Measurements from ENCODE around the gene KCNQ5. TPM values are rescaled to one million over a fixed set of nuclear protein-coding genes. Genes with fewer than 3 reads are reported as not detected.

Gene KCNQ5
- total RNA-seq, 2 experiments from 2014 or later, result 10.0 to 11.8 TPM

DNA sequence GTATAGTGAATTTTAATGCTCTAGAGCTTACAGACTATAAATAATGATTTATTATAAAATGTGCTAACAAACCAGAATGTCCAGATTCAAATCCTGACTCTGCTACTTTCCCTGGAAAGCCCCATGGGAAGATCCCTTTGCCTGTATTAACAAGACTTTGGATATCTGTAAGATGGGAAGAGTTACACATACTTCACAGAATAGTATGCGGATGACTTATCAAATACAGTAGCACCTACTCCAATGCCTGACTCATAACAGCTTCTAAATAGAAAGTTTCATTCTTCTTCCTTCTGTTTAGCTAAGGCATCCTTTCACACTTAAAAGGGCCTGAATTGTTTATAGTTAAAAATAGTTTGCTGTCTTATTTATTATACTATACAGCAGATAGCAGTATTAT, 166.3 kb downstream of the KCNQ5 start:
- Mint-ChIP-seq H3K4me1 (ENCODE audit: low read depth) (peaks cover 2% of the 10 kb centered on the region), H3K27ac (no peak overlapping the region), H3K4me3 (no peak overlapping the region), H3K27me3 (ENCODE audit: low read depth) (no peaks in the 10 kb centered on the region), H3K9me3 (ENCODE audit: insufficient read depth) (no peaks in the 10 kb centered on the region), H3K36me3 (ENCODE audit: low read depth) (no peaks in the 10 kb centered on the region)
- DNase-seq (no peak), ATAC-seq (no peak)
- POLR2A ChIA-PET, result no interaction called here
- CTCF ChIA-PET, result no interaction called here

DNA sequence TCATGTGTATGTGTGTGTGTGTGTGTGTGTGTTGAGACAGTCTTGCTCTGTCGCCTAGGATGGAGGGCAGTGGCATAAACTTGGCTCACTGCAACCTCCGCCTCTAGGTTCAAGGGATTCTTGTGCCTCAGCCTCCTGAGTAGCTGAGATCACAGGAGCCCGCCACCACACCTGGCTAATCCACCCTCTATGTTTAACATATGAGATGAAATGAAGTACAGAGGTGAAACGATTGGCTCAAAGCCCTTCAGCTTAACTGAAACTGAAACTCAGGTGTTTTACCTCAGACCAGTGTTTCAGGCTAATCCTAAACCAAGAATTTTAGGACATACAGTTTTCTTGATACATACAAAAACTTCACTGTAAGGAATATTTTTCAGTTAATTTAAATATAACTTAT, 167.3 kb downstream of the KCNQ5 start:
- Mint-ChIP-seq H3K4me3 (no peak overlapping the region), H3K9me3 (ENCODE audit: insufficient read depth) (no peaks in the 10 kb centered on the region), H3K36me3 (ENCODE audit: low read depth) (no peaks in the 10 kb centered on the region), H3K27ac (no peak overlapping the region), H3K27me3 (ENCODE audit: low read depth) (no peaks in the 10 kb centered on the region), H3K4me1 (ENCODE audit: low read depth) (peaks cover 2% of the 10 kb centered on the region)
- CTCF ChIA-PET, result no interaction called here
- DNase-seq (no peak), ATAC-seq (no peak)
- POLR2A ChIA-PET, result no interaction called here

DNA sequence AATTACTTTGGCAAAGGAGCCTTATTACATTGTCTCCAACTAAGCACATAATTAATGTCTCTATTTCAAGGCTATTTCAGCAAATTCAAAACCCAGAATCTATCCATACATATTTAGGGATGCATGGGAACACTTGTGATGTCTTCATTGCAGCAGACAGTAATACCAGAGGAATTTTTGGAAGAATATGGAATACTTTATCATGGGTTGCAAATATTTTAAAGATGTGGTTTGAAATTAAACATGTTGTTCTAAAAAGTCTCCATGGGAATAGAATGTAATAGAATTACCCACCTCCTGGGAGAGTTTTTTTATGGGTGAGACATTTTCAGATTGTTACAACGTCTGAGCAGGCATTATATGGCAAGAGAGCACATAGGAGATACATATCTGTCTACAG, 170.8 kb downstream of the KCNQ5 start:
- no peak overlapping the region for H3K4me3 Mint-ChIP-seq

DNA sequence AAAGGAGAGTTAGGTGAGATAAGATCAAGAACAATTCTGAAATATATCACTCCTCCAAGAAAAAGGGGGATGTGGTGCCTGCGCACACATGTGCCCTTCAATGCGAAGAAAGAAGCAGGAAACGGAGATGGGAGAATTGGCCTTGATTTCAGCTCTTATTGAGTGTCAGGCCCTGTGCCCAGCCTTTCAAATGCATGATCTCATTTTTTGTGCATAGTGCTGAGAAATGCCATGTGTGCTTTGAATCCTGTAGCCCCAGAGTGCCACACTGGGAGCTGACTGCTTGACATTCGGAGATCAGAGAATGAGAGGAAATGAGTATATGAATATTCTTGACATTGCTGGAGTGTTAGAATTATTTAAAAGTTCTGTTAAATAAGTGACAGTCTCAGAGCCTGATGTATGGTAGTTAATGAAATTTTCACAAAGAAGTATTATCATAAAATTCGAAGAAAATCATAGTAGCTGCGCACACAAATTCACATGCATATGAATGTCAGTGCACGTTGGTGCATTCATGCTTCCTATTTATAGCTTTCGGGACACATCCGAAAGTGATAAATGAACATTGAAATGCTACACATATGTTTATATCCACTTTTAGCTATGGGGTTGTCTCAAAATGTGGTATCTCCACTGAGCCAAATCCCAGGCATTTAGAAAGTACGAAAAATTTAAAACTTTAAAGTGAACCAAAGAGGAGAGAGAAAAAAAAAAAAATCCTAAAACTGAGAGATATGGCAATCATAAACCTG, 172.0 kb downstream of the KCNQ5 start:
- Mint-ChIP-seq H3K4me3 (no peak overlapping the region), H3K9me3 (ENCODE audit: insufficient read depth) (no peaks in the 10 kb centered on the region), H3K36me3 (ENCODE audit: low read depth) (no peaks in the 10 kb centered on the region), H3K4me1 (ENCODE audit: low read depth) (peaks cover 2% of the 10 kb centered on the region), H3K27me3 (ENCODE audit: low read depth) (no peaks in the 10 kb centered on the region), H3K27ac (no peak overlapping the region)
- DNase-seq (no peak), ATAC-seq (no peak)
- CTCF ChIA-PET, result no interaction called here
- POLR2A ChIA-PET, result no interaction called here

More for the DNA sequence above, 170.8 kb downstream of the KCNQ5 start:
- ChIA-PET POLR2A (no interaction called here), CTCF (no interaction called here)
- DNase-seq (no peak), ATAC-seq (no peak)
- H3K36me3 Mint-ChIP-seq (ENCODE audit: low read depth), result no peaks in the 10 kb centered on the region
- peaks cover 2% of the 10 kb centered on the region for H3K4me1 Mint-ChIP-seq (ENCODE audit: low read depth)
- H3K9me3 Mint-ChIP-seq (ENCODE audit: insufficient read depth), result no peaks in the 10 kb centered on the region
- no peaks in the 10 kb centered on the region for H3K27me3 Mint-ChIP-seq (ENCODE audit: low read depth)
- no peak overlapping the region for H3K27ac Mint-ChIP-seq

DNA sequence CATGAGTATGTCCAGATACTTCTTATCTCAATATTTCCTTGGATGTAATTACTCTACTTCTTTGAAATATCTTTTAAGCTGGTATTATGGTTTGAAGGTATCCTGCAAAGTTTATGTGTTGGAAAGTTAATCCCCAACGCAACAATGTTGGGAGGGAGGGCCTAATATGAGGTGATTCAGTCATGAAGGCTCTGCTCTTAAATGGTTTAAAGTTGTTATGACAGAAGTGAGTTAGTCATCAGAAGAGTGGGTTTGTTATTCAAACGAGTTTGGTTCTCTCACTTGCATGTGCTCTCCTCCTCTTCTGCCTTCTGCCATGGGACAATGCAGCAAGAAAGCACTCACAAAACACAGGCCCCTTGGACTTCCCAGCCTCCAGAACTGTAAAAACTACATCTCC, 176.3 kb downstream of the KCNQ5 start:
- peaks cover 3% of the 10 kb centered on the region for H3K9me3 Mint-ChIP-seq (ENCODE audit: insufficient read depth)
- DNase-seq, result no peak
- no peaks in the 10 kb centered on the region for H3K4me1 Mint-ChIP-seq (ENCODE audit: low read depth)
- CTCF ChIA-PET, result no interaction called here
- POLR2A ChIA-PET, result no interaction called here
- H3K27me3 Mint-ChIP-seq (ENCODE audit: low read depth), result no peaks in the 10 kb centered on the region
- no peak overlapping the region for H3K27ac Mint-ChIP-seq
- ATAC-seq, result no peak
- no peak overlapping the region for H3K4me3 Mint-ChIP-seq
- H3K36me3 Mint-ChIP-seq (ENCODE audit: low read depth), result peaks cover 2% of the 10 kb centered on the region

DNA sequence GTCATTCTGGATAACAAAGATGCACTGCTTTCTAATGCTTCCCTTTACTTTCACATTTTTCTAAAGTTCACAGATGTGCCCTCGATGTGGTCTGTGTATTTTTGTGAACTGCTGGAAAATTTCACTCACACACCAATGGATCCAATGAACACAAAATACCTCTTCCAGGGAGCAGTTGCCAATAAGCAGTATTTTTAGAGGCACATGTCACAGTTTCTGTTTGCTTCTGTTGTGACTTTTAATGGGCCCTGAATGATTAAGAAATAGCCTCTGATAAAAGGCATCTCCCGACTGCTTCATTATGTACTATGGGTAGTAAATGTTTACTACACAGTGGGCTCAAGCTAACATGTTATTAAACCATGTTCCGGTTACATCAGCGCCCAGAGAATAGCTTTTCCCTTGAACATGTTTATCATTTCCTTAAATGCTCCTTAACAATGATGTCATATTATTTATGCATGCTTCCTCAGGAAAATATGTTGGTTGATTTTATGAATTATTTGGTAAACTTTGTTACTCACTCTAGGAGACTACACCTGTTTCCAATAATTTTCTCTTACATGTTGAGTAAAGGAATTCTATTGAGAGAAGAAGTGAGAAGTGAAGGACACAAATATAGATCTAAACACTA, 188.0 kb downstream of the KCNQ5 start:
- H3K4me1 Mint-ChIP-seq (ENCODE audit: low read depth), result no peaks in the 10 kb centered on the region
- DNase-seq, result no peak
- ChIA-PET POLR2A (no interaction called here), CTCF (no interaction called here)
- no peaks in the 10 kb centered on the region for H3K27me3 Mint-ChIP-seq (ENCODE audit: low read depth)
- H3K4me3 Mint-ChIP-seq, result no peak overlapping the region
- H3K36me3 Mint-ChIP-seq (ENCODE audit: low read depth), result peaks cover 3% of the 10 kb centered on the region
- no peak overlapping the region for H3K27ac Mint-ChIP-seq
- ATAC-seq, result no peak
- no peaks in the 10 kb centered on the region for H3K9me3 Mint-ChIP-seq (ENCODE audit: insufficient read depth)

DNA sequence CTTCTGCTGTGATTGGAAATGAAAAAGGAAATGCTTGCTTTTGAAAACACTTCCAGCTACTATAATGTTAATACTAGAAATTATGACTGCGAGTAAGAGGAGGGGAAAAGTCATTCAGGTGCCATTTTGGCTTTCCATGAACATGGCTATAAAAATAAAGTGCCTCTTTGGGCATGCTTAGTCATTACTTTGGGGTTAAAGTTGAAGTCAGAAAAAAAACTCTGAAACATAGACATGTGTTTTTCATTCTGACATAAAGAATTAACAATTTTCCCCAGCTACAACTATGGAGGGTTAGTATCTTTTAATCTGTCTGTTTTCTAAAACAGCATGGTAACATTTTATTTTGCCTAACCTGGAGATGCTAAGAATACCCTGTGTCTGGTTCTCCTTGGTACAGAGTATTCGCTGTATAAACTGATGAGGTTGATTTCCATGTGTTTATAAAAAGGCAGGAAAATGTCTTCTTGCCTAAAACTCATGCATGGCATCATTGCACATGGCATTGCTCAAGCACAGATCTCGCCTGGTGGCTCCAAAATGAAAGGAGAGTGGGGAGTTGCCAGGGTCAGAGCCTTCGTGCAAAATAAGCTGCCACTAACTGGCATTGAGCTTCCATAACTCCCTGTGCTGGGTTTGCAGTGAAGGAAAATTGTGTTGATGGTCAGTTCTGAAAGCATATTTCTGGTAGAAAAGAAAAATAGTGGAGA, 188.9 kb downstream of the KCNQ5 start:
- Mint-ChIP-seq H3K27ac (no peak overlapping the region), H3K27me3 (ENCODE audit: low read depth) (no peaks in the 10 kb centered on the region), H3K9me3 (ENCODE audit: insufficient read depth) (no peaks in the 10 kb centered on the region), H3K4me3 (no peak overlapping the region), H3K4me1 (ENCODE audit: low read depth) (no peaks in the 10 kb centered on the region), H3K36me3 (ENCODE audit: low read depth) (peaks cover 3% of the 10 kb centered on the region)
- DNase-seq, result no peak
- ATAC-seq, result no peak
- POLR2A ChIA-PET, result no interaction called here
- CTCF ChIA-PET, result no interaction called here

DNA sequence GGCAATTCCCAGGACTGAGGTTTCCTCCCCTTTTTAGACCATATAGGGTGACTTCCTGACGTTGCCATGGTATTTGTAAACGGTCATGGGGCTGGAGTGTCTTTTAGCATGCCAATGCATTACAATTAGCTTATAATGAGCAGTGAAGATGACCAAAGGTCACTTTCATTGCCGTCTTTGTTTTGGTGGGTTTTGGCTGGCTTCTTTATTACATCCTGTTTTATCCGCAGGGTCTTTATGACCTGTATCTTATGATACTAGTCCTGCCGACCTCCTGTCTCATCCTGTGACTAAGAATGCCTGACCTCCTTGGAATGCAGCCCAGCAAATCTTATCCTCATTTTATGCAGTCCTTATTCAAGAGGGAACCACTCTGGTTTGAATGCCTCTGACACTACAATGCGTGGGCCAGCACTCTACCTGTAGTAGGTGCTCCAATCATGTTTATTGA, 190.1 kb downstream of the KCNQ5 start:
- ChIA-PET POLR2A (no interaction called here), CTCF (no interaction called here)
- no peaks in the 10 kb centered on the region for H3K4me1 Mint-ChIP-seq (ENCODE audit: low read depth)
- ATAC-seq (no peak), DNase-seq (no peak)
- H3K9me3 Mint-ChIP-seq (ENCODE audit: insufficient read depth), result no peaks in the 10 kb centered on the region
- H3K4me3 Mint-ChIP-seq, result no peak overlapping the region
- H3K27ac Mint-ChIP-seq, result no peak overlapping the region
- no peaks in the 10 kb centered on the region for H3K27me3 Mint-ChIP-seq (ENCODE audit: low read depth)
- no peaks in the 10 kb centered on the region for H3K36me3 Mint-ChIP-seq (ENCODE audit: low read depth)

DNA sequence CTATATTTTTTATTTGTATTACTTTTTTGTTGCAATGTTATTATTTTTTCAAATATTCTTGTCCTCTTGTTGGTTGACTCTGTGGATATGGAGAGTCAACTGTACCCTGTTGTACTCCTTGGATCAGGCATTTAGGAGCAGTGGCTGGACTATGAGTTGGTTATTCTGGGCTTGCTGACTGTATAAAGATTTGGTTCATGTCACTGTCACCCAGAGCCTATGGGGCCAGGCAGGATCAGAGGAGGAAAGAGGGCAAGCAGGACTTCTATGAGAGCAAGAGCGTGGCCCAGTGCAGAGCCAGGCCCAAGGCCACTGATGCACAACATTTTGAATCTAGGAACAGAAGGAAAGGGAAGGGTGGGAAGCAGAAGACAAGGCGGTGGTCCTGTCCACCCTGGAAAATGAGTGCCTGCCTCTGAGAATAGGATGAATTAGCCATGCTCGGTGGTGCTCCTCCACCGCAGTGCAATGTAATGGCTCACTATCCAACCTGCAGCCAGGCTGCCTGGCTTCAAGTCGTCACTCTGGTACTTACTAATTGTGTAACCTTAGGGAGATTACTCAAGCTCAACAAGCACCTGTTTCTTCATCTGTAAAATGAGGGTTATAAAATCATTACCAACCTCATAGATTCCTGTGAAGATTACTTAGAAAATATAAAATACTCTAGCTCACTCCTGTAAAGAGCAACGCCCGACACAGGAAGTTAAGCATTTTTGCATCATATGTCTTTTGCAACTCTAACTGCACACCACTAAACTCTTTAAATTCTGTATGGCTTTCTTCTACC, 192.1 kb downstream of the KCNQ5 start:
- no peaks in the 10 kb centered on the region for H3K36me3 Mint-ChIP-seq (ENCODE audit: low read depth)
- no peaks in the 10 kb centered on the region for H3K4me1 Mint-ChIP-seq (ENCODE audit: low read depth)
- ATAC-seq (no peak), DNase-seq (no peak)
- no peaks in the 10 kb centered on the region for H3K27me3 Mint-ChIP-seq (ENCODE audit: low read depth)
- no peak overlapping the region for H3K4me3 Mint-ChIP-seq
- ChIA-PET CTCF (no interaction called here), POLR2A (no interaction called here)
- H3K9me3 Mint-ChIP-seq (ENCODE audit: insufficient read depth), result no peaks in the 10 kb centered on the region
- peak overlapping the region; percentile 10 for H3K27ac Mint-ChIP-seq

DNA sequence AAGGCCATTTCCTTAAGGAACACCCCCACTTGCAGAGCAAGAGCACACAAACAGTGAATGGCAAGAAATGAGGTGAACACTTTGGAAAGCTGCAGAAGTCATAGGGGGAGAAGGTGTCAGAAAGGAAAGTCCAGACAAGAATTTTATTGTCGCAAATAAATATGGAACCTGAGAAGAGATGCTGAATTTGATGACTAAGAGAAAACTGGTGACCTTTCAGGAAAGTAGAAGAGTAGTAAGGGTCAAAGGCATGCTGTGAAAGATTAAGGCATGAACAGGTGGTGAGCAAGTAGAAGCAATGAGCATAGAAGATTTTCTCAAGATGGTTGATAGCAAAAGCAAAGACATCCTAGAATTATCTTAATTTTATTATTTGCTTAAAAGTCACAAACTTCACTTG, 194.2 kb downstream of the KCNQ5 start:
- CTCF ChIA-PET, result no interaction called here
- Mint-ChIP-seq H3K4me1 (ENCODE audit: low read depth) (no peaks in the 10 kb centered on the region), H3K27me3 (ENCODE audit: low read depth) (no peaks in the 10 kb centered on the region), H3K9me3 (ENCODE audit: insufficient read depth) (no peaks in the 10 kb centered on the region), H3K4me3 (no peak overlapping the region), H3K27ac (no peak overlapping the region), H3K36me3 (ENCODE audit: low read depth) (no peaks in the 10 kb centered on the region)
- ATAC-seq, result no peak
- DNase-seq, result no peak
- POLR2A ChIA-PET, result no interaction called here

DNA sequence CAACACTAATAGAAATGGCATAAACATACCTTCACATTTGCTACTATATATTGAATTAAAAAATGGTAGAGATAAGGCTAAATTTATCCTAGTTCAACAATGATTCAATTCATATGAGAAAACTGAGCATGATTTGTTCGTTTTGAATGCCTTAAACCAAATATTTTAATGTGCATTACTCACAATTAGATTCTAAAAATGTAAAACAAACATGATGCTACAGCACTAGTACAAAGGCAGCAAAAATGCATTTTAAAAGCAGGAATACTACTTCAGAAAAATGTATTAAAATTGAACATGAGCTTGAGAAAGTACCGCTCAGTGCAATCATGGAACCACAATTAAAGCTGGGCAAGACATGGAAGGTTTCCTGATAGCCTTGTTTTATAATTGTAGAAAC, 195.3 kb downstream of the KCNQ5 start:
- no peak overlapping the region for H3K27ac Mint-ChIP-seq
- no peak overlapping the region for H3K4me3 Mint-ChIP-seq
- H3K4me1 Mint-ChIP-seq (ENCODE audit: low read depth), result no peaks in the 10 kb centered on the region
- no peaks in the 10 kb centered on the region for H3K36me3 Mint-ChIP-seq (ENCODE audit: low read depth)
- H3K27me3 Mint-ChIP-seq (ENCODE audit: low read depth), result no peaks in the 10 kb centered on the region
- ChIA-PET POLR2A (no interaction called here), CTCF (no interaction called here)
- H3K9me3 Mint-ChIP-seq (ENCODE audit: insufficient read depth), result no peaks in the 10 kb centered on the region
- no peak for ATAC-seq
- DNase-seq, result no peak

DNA sequence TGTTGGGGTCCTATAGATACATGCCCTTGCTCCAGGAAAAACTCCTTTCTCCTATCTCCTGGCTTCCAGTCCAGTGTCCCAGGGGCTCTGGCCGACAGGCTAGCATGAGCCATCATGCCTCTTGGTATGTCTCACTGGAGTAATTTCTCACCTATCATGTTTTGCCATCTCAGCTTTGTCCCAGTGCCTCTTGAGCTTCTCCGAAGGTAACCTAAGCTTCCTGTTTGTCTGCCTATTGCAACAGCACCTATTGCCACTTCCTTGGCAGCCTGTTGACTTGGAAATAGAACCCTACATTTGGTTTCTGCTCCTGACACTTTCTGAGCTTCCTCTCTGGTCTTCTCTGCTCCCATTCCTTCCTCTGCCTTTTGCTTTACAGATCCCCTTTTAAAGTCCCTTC, 197.7 kb downstream of the KCNQ5 start:
- POLR2A ChIA-PET, result no interaction called here
- H3K4me3 Mint-ChIP-seq, result no peak overlapping the region
- no peak overlapping the region for H3K27ac Mint-ChIP-seq
- no peaks in the 10 kb centered on the region for H3K9me3 Mint-ChIP-seq (ENCODE audit: insufficient read depth)
- H3K4me1 Mint-ChIP-seq (ENCODE audit: low read depth), result no peaks in the 10 kb centered on the region
- no peak for DNase-seq
- H3K36me3 Mint-ChIP-seq (ENCODE audit: low read depth), result no peaks in the 10 kb centered on the region
- no peak for ATAC-seq
- no peaks in the 10 kb centered on the region for H3K27me3 Mint-ChIP-seq (ENCODE audit: low read depth)
- CTCF ChIA-PET, result interaction anchor here (0.6 to 1.4 kb wide), 2 partner anchors 204 to 426 kb away, joined by 3 to 5 read pairs; no protein-coding TSS in a partner anchor
